NCI-H146 treated with DMSO at 0.1 percent for 48 hours (cell line): Measurements from ENCODE around the gene NOL11.
A peak's percentile ranks its signal among the peaks of the same experiment; 100 is the strongest.
"Not testable (repeated sequence)": the region's sequence is repeated elsewhere in the genome, so short reads cannot be mapped to it uniquely, and the experiment has no call there.

Experiments used
- DNase-seq: peaks from one replicate; lab custom pipeline; 2025; ENCODE audit not compliant: unreplicated experiment; lab: John Stamatoyannopoulos, UW

Gene NOL11

DNA sequence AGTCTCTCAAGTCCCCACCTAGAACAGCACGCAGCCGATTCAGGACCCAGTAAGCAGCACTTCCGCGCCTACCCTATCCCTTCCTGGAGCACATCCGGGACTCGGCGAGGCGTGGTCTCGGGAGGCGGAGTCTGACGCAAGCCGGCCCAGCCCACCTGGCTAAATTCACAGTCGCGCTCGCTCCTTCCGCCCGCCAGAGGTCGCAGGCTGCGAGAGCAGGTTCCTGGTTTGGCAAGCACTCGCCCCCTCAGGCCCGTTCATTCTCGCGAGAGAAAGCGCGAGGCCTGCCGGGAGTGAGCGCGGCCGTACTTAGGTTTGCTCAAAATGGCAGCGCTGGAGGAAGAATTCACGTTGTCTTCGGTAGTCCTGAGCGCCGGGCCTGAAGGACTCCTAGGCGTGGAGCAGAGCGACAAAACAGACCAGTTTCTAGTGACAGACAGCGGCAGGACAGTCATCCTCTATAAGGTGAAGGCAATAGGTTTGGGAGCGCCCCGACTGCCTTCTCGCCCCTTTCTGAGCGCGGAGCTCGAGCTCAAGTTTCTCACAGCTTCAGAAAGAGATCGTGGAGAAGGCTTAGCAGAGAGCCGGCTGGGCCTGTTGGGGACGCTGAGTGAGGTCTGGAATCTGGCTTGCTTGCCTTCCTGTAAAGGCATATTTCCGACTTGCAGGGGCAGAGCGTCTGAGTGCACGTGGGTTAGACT is at the start of gene NOL11:
Gene NOL11, plus strand, starts transcription at position 313 of the 701 bp plus-strand sequence. Its CDS starts 12 bp downstream, at position 325.
- DNase-seq: peak; percentile 96

DNA sequence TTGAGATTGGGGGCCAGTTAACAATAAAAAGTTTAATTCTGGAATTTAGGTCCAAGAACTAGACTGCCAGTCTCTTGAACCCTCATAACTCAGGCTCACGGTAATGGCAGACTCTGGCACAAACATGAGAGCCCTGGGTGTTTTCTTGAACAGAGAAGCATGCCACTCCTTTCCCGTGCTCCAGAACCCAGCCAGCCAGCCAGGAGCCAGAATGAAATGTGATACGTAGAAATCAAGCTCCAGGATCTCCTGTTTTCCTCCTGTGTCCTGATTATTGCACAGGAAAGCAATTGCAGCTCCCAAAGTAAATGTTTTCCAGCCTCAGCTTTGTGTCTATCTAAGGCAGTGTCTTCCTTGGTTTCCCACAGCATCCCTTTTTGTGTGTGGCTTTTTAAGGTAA is 46.2 kb upstream of the NOL11 start:
- DNase-seq: peak; percentile 54

- peak; percentile 72 for DNase-seq
Measured at GRCh38 chr17:67672592-67673335, 45.0 kb upstream of the NOL11 start.

DNA sequence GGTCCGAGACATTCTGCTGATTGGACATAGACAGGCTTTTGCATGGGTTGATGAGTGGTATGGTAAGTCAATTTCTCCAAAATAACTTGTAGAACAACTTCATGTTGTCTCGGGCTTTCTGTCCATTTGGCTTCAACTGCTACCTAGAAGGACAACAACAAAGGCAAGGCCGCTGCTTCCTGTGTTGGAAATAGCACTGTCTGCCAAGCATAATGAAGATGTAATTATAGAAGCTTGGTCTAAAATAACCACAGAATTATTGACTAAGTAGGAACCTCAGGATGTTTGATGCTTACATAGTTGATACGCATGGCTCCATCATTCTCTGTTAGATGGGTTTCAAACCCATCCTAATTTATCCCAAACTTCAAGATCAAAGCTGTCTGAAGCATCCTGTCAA is 42.3 kb upstream of the NOL11 start:
- peak; percentile 39 for DNase-seq

DNA sequence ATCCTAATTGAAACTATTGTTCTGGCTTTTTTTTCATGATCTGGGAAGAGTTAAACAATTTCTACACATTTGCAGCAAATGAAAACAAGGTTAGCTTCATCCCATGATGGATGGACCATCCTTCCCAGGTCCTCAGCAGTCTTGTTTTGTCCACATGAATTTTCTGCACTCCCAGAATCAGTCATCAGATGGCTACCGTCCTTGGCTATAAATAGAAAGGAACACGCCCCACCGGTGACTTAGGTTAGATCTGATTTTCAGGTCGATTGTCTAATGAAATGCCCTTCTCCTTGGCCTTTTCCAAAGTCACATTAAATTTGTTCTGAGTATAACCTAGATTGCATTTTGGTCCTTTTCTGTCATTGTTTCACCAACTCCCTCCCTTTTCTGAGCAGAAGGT is 41.4 kb upstream of the NOL11 start:
- no peak for DNase-seq

- DNase-seq: no peak
Measured at GRCh38 chr17:67678414-67678813, 39.3 kb upstream of the NOL11 start.

DNA sequence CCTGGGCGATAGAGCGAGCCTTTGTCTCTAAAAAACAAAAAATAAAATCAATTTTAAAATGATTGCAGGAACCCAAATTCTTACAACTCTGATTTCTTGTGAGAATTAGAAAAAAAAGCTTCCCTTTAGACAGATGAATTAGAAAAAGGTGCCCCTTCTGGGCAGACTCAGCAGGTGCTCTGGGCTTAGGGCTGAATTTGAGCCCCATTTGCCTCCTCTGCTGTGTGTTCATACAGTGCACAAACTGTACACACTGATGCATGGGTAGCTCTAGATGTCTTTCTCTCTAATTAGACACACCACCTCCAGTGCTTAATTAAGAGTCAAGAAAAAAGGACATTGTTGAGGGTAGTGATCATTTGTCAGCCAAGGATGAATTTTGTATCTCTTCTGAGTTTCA is 38.5 kb upstream of the NOL11 start:
- no peak for DNase-seq

DNA sequence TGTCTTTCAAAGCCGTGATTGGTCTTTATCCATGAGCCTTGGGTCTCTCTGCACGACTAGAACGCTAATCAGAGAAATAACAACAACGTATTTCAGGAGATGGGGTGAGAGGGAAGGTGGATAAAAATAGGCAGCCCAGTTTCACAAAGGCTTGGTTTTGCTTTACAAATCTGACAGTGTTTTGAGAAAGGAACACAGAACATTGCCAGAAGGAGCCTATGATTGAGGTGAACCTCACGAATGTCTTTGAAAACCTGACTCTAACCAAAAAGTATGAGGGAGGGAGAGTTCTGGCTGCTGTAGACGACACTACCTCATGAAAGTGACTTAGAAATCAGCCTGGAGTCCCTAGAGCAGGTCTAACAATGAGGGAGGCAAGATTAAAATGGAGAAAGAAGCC is 38.0 kb upstream of the NOL11 start:
- no peak for DNase-seq

DNA sequence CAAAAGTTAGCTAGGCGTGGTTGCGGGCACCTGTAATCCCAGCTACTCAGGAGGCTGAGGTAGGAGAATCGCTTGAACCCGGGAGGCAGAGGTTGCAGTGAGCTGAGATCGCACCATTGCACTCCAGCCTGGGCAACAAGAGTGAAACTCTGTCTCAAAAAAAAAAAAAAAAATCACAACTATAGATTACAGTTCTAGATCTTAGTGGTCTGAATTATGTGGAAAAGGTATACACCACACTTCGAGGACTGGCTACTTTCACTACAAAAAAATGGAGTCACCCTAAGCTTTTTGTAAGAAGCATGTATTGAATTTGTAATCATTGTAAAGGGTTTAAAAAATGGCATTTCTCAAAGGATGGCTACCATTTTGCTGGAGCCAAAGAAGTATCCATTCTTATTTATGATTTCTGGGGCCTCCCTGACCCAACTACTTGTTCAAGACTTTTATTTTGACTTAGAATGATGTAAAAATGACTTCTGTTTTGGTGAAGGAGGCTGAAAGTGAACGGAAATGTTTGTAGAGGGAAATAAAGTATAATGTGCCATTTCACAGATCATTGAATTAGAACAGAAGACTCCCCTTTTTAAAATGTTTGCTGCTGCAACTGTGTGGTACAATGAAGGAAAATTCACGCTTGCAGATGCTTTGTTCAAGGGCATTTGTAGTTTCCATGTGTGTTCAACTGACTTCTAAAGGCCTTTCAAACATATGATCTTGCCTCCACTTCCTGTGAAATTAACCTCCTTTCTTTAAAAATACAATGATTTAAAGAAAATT is 37.1 kb upstream of the NOL11 start:
- peak; percentile 29 for DNase-seq

GRCh38 chr17:67682196-67682595 is 35.5 kb upstream of the NOL11 start:
- DNase-seq: no peak

- DNase-seq: no peak
Measured at GRCh38 chr17:67685351-67685750, 32.4 kb upstream of the NOL11 start.

DNA sequence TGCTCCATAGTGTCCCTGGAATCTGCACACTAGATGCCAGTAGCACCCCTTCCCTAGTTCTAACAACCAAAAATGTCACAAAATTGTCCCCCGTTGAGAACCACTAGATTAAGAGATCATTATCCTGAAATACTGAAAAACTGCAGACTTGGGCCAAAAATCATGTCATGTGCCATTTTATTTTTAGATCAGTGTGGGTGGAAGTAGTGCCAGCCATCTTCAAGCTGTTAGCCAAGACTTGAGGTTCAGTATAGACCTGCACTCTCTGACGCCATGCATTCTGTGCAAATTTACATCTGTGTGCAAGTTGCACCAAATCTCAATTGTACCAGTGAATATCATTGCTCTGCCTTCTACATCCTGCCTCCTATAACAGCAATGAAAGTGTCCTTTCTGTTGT is 31.5 kb upstream of the NOL11 start:
- DNase-seq: no peak

- DNase-seq: no peak
Measured at GRCh38 chr17:67687511-67687910, 30.2 kb upstream of the NOL11 start.

GRCh38 chr17:67689534-67690177 is 28.1 kb upstream of the NOL11 start:
- peak; percentile 50 for DNase-seq

DNA sequence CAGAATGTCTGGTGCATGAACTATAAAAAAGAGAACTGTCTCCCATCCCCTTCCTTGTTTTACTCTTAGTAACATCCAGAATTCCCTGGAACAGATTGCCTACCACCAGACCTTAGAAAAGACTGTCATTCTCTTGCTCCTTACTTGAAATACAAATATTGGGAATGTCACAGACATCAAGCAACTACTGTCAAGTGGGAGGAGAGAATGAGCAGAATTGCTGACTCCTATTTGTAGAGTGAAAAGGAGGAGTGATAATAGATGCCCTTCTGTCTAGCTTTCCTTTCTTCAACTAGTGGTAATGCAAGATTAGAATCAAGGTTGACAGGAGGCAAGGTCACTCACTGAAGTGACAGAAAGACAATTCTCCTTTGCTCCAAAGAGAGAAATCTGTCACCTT is 23.9 kb upstream of the NOL11 start:
- DNase-seq: no peak

GRCh38 chr17:67696347-67696746 is 21.4 kb upstream of the NOL11 start:
- no peak for DNase-seq

DNA sequence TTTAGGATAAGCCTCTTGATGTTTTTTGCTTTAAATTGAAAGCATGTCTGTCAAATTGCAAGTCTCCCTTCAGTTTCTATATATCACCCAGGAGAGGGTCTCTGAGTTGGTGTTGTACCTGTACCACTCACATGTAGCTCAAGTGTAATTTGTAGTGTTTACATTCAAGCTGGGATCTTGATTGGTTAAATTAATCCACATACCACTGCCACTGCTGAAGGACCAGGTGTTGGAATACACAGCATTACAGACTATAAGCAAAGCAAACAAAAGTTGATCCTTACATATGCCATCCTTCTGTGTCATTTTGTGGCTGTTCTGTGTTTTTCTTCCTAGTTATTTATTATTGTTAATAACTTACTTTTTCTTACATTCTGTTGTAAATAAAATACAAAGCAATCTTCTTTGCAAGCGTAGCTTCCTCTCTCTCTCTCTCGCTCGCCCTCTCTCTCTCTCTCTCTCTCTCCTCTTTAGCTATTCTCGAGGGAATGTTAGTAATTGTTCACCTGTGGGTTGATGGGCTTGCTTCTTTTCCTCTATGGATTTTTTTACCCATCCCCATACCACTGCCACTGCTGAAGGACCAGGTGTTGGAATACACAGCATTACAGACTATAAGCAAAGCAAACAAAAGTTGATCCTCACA is 20.8 kb upstream of the NOL11 start:
- peak; percentile 53 for DNase-seq

DNA sequence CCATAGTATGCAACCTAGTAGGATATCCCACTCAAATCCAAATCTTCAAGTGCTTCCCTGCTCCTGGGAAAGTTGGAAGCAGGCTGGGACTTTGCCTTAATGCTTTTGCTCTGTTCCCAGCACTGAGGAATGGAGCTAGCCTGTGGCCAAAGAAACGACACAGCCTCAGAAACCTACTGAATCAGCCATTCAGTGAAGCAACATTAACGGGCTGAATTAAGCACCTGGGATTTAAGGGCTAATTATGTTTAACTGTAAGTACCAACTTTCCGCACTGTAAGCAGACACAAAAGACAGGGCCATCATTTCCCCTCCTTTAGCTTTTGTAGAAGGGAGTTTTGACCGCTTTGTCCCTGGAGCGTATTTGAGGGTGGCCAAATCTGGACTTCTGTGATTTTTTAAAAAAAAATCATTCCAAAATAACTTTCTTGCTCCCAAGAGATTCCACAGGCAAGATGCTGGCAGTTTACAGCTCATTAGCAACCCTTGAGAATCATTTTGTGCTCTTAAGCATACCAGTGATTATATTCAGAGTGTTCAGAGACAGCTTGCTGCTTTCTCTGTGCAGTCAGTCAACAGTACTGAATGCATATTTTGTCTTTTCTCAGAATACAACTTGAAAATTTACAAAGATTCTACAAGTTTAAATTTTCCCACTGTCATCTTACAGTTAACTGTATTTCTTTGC is 17.6 kb upstream of the NOL11 start:
- DNase-seq: no peak

GRCh38 chr17:67700725-67701119 is 17.0 kb upstream of the NOL11 start:
- DNase-seq: no peak

- not testable (repeated sequence) for DNase-seq
Measured at GRCh38 chr17:67702861-67703260, 14.9 kb upstream of the NOL11 start.
